Measurements from ENCODE around the gene EIF1AD. TPM values are rescaled to one million over a fixed set of nuclear protein-coding genes. Genes with fewer than 3 reads are reported as not detected.

EIF1AD gene
- total and polyA plus RNA-seq, 11 donors: 12.9 to 44.0 (median 20.7) TPM

DNA sequence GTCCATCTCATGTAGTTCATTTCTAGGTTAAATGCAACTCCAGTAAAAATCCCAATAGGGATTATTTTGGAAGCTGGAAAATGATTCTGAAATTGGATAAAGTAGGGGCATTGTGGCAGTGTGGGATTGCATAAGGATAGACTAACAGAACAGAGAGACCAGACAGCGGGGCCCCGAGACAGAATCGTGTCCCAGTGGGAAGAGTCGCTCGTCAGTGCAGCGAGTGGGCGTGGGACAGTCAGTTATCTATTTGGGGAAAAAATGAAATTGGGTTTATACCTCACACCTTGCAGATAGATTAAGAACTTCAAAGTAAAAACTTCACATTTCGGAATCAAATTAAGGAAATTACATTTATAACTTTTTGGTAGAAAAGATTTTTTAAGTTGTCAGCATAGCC lies 29.8 kb downstream of the EIF1AD start:
- intact Hi-C loops (cut with DNase I): no loop called here
- Histone ChIP-seq H3K4me1 (no peaks in the 10 kb centered on the region), H3K27me3 (no peaks in the 10 kb centered on the region), H3K4me3 (no peak overlapping the region), H3K36me3 (peaks cover 3 to 80% (median 64%) of the 10 kb centered on the region in 9 donors), H3K9me3 (no peaks in the 10 kb centered on the region), H3K27ac (no peak overlapping the region)
- ATAC-seq (no peak), DNase-seq (no peak)
- WGBS, 4 donors: 91 to 94% (median 93%) methylated on average over 8 of the region's 8 CpGs
- no peak for TF ChIP-seq POLR2A (IDR thresholded peaks at IDR 0.05)
- TF ChIP-seq, protein P1, sequence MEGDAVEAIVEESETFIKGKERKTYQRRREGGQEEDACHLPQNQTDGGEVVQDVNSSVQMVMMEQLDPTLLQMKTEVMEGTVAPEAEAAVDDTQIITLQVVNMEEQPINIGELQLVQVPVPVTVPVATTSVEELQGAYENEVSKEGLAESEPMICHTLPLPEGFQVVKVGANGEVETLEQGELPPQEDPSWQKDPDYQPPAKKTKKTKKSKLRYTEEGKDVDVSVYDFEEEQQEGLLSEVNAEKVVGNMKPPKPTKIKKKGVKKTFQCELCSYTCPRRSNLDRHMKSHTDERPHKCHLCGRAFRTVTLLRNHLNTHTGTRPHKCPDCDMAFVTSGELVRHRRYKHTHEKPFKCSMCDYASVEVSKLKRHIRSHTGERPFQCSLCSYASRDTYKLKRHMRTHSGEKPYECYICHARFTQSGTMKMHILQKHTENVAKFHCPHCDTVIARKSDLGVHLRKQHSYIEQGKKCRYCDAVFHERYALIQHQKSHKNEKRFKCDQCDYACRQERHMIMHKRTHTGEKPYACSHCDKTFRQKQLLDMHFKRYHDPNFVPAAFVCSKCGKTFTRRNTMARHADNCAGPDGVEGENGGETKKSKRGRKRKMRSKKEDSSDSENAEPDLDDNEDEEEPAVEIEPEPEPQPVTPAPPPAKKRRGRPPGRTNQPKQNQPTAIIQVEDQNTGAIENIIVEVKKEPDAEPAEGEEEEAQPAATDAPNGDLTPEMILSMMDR (IDR thresholded peaks at IDR 0.05): no peak

DNA sequence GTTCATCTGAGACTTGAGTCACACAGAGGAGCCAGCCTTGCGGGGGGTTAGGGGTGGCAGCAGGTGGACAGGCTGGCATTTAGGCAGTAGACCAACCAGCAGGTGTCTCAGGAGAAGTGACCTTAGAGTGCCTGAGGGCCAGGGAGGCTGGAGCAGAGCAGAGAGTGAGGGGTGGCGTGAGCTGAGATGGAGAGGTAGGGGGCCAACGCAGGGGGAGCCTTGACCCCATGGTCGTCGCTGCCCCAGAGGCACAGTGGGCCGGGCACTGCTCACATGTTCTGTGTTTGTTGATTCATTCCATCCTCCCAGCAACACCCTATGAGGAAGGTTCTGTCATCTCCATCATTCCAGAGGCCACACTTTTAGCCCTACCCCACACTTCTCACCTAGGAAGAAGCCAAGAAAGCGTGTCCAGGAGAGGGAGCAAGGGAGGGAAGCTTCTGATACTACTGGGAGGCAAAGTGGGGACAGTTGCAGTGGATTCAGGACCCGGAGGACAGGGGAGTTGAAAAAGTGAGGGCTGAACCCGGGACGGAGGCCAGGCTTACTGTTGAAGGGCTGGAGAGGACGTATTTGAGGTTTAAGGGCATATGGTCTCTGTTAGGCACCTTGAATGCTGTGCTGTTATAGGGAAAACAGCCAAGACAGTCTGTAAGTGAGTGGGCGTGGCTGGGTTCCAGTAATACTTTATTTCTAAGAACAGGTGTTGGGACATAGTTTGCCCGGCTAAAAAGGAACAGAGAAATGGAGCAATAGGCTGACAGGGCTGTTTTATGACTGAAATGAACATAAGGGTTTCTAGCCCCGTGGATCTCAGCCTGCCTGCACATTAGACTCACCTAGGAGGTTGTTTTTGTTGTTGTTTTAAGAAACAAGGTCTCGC lies 33.1 kb downstream of the EIF1AD start:
- Histone ChIP-seq H3K27ac (no peak overlapping the region), H3K27me3 (no peaks in the 10 kb centered on the region), H3K36me3 (peaks cover 7 to 89% (median 80%) of the 10 kb centered on the region in 9 donors), H3K9me3 (no peaks in the 10 kb centered on the region), H3K4me1 (peaks cover 0 to 6% (median 5%) of the 10 kb centered on the region in 12 donors), H3K4me3 (no peak overlapping the region)
- ATAC-seq (peak in 1 of 4 donors; percentile 7), DNase-seq (no peak)
- 83 to 88% (median 87%) methylated on average over 14 to 15 of the region's 15 CpGs for WGBS, 4 donors
- intact Hi-C loops (cut with DNase I): no loop called here
- no peak for TF ChIP-seq POLR2A (IDR thresholded peaks at IDR 0.05)
- TF ChIP-seq, protein P1 (IDR thresholded peaks at IDR 0.05): no peak

DNA sequence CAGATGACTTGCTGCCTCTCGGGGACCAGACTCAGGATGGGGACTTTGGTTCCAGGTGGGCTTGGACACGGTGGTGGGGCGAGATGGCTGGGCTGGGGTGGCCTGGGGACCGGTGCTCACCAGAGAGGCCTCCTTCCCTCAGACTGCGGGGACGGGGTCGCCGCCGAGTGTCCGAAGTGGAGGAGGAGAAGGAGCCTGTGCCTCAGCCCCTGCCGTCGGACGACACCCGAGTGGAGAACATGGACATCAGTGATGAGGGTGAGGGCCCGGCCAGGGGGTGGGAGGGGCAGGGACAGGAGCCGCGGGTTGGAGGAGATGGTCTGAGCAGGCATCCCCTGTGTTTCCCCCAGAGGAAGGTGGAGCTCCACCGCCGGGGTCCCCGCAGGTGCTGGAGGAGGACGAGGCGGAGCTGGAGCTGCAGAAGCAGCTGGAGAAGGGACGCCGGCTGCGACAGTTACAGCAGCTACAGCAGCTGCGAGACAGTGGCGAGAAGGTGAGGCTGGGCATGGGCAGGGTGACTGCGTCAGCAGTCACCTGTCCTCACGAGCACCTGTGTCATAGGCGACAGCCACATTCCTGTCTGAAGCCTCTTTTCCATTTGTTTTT lies 34.5 kb downstream of the EIF1AD start:
- TF ChIP-seq, protein P1 (IDR thresholded peaks at IDR 0.05): no peak
- no peak for TF ChIP-seq POLR2A (IDR thresholded peaks at IDR 0.05)
- H3K9me3 ChIP-seq: no peaks in the 10 kb centered on the region
- DNase-seq (no peak), ATAC-seq (no peak)
- no peaks in the 10 kb centered on the region for H3K27me3 ChIP-seq
- H3K27ac ChIP-seq: no peak overlapping the region
- H3K4me1 ChIP-seq: peaks cover 3 to 20% (median 19%) of the 10 kb centered on the region in 12 donors
- intact Hi-C loops (cut with DNase I): no loop called here
- H3K36me3 ChIP-seq: peaks cover 7 to 81% (median 75%) of the 10 kb centered on the region in 9 donors
- H3K4me3 ChIP-seq: no peak overlapping the region
- 90 to 95% (median 93%) methylated on average over 30 of the region's 30 CpGs for WGBS, 4 donors
